Measurements from ENCODE around the gene EFHC1. TPM values are rescaled to one million over a fixed set of nuclear protein-coding genes. Genes with fewer than 3 reads are reported as not detected.

Gene EFHC1
- total and polyA plus RNA-seq, 2 of the 13 experiments (the other 11 are each of a cell fraction or from before 2014, with no cell fraction given): 23.4 to 29.5 TPM

DNA sequence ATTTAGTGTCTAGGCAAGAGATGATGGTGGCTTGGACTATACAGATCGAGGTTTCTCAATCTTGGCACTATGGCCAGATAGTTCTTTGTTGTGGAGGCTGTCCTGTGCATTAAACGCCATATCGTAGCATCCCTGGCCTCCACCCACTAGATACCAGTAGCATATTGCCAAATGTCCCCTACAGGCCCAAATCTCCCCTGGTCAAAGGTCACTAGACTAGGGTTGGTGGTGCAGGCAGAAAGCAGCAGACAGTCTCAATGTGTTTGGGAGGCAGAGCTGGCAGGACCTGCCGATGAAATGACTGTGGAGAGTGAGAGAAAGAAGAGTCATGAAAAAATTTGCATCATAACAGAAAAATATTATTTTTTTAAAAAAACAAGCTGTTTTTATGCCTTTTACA, 93.8 kb downstream of the EFHC1 start:
- no peak overlapping the region for H2AFZ ChIP-seq (ENCODE audit: low read length)
- DNase-seq (ENCODE audit: low spot score): no peak
- H3K4me1 ChIP-seq (ENCODE audit: insufficient read depth, low read length): peaks cover 48% of the 10 kb centered on the region
- BruUV-seq (replicated peaks): no TSS peak
- 97% methylated on average over 4 of the region's 4 CpGs for whole genome bisulfite sequencing (ENCODE audit: low lambda C conversion rate)
- FAIRE-seq: no peak
- ChIA-PET POLR2A (interaction anchor here (4.3 kb wide), 1 partner anchor 31 kb away, joined by 22 read pairs; no protein-coding TSS in a partner anchor), CTCF (ENCODE audit: low intra/inter-chr PET ratio, low total read pairs) (no interaction called here)
- in situ Hi-C loops (cut with HindIII; ENCODE audit: extremely low pct_ligation_motif_present, low pct_unique_long_range_greater_than_20kb): no loop called here
- no peaks in the 10 kb centered on the region for H3K9me3 ChIP-seq (ENCODE audit: low read length)
- H4K20me1 ChIP-seq (ENCODE audit: insufficient read depth, low read length): no peaks in the 10 kb centered on the region
- peaks cover 15% of the 10 kb centered on the region for H3K79me2 ChIP-seq (ENCODE audit: insufficient read depth, low read length)
- H3K4me3 ChIP-seq (replicated peaks in 1 of 3; ENCODE audit: insufficient read depth in 1 of 3, low read depth in 2 of 3, low read length in 3 of 3): no peak overlapping the region
- no peak overlapping the region for H3K9ac ChIP-seq (ENCODE audit: insufficient read depth, low read depth, low read length)
- H3K27me3 ChIP-seq (ENCODE audit: control insufficient read depth in 1 of 2, insufficient read depth in 2 of 2, low read length in 2 of 2): no peaks in the 10 kb centered on the region
- intact Hi-C loops (cut with micrococcal nuclease; ENCODE audit: unreplicated experiment): loop anchor here (2.0 to 10.0 kb wide), 2 partner anchors 93 to 151 kb away; partner anchors contain the start of gene EFHC1
- ATAC-seq: no peak
- H3K36me3 ChIP-seq (replicated peaks in 1 of 2; ENCODE audit: control insufficient read depth in 1 of 2, insufficient read depth in 2 of 2, low read length in 2 of 2): peaks cover 47 to 89% of the 10 kb centered on the region in 2 experiments
- TF ChIP-seq SATB2 (CRISPR knock-in tag; IDR thresholded peaks at IDR 0.05) (no peak), TAF1 (CRISPR knock-in tag; IDR thresholded peaks at IDR 0.05) (no peak), ZNF549 (CRISPR knock-in tag; IDR thresholded peaks at IDR 0.05) (no peak)
- no peak overlapping the region for H3K4me2 ChIP-seq (ENCODE audit: low read depth, low read length)
- no peak overlapping the region for H3K27ac ChIP-seq (ENCODE audit: extremely low read length, insufficient read depth, low read length)

GRCh38 chr6:52514514-52514913, 94.4 kb downstream of the EFHC1 start:
- ATAC-seq (no peak), FAIRE-seq (no peak), DNase-seq (ENCODE audit: low spot score) (no peak)
- no TSS peak for BruUV-seq (replicated peaks)
- intact Hi-C loops (cut with micrococcal nuclease; ENCODE audit: unreplicated experiment) (loop anchor here (2.0 to 10.0 kb wide), 2 partner anchors 94 to 150 kb away; partner anchors contain the start of gene EFHC1), in situ Hi-C loops (cut with HindIII; ENCODE audit: extremely low pct_ligation_motif_present, low pct_unique_long_range_greater_than_20kb) (no loop called here)
- Histone ChIP-seq H3K9me3 (ENCODE audit: low read length) (no peaks in the 10 kb centered on the region), H3K4me3 (replicated peaks in 1 of 3; ENCODE audit: insufficient read depth in 1 of 3, low read depth in 2 of 3, low read length in 3 of 3) (no peak overlapping the region), H3K4me2 (ENCODE audit: low read depth, low read length) (no peak overlapping the region), H3K9ac (ENCODE audit: insufficient read depth, low read depth, low read length) (no peak overlapping the region), H3K4me1 (ENCODE audit: insufficient read depth, low read length) (peaks cover 54% of the 10 kb centered on the region), H4K20me1 (ENCODE audit: insufficient read depth, low read length) (no peaks in the 10 kb centered on the region), H3K27me3 (ENCODE audit: control insufficient read depth in 1 of 2, insufficient read depth in 2 of 2, low read length in 2 of 2) (no peaks in the 10 kb centered on the region), H2AFZ (ENCODE audit: low read length) (no peak overlapping the region), H3K79me2 (ENCODE audit: insufficient read depth, low read length) (peaks cover 22% of the 10 kb centered on the region), H3K36me3 (replicated peaks in 1 of 2; ENCODE audit: control insufficient read depth in 1 of 2, insufficient read depth in 2 of 2, low read length in 2 of 2) (peaks cover 42 to 89% of the 10 kb centered on the region in 2 experiments), H3K27ac (ENCODE audit: extremely low read length, insufficient read depth, low read length) (no peak overlapping the region)
- TF ChIP-seq ZNF709 (CRISPR knock-in tag; IDR thresholded peaks at IDR 0.05) (no peak), MNT (IDR thresholded peaks at IDR 0.05) (no peak), ZNF792 (CRISPR knock-in tag; IDR thresholded peaks at IDR 0.05) (no peak), TBX2 (CRISPR knock-in tag; IDR thresholded peaks at IDR 0.05; ENCODE audit: borderline replicate concordance) (no peak), CSRNP1 (CRISPR knock-in tag; IDR thresholded peaks at IDR 0.05) (no peak), SMAD9 (CRISPR knock-in tag; IDR thresholded peaks at IDR 0.05) (no peak)
- TF ChIP-seq, protein P1, sequence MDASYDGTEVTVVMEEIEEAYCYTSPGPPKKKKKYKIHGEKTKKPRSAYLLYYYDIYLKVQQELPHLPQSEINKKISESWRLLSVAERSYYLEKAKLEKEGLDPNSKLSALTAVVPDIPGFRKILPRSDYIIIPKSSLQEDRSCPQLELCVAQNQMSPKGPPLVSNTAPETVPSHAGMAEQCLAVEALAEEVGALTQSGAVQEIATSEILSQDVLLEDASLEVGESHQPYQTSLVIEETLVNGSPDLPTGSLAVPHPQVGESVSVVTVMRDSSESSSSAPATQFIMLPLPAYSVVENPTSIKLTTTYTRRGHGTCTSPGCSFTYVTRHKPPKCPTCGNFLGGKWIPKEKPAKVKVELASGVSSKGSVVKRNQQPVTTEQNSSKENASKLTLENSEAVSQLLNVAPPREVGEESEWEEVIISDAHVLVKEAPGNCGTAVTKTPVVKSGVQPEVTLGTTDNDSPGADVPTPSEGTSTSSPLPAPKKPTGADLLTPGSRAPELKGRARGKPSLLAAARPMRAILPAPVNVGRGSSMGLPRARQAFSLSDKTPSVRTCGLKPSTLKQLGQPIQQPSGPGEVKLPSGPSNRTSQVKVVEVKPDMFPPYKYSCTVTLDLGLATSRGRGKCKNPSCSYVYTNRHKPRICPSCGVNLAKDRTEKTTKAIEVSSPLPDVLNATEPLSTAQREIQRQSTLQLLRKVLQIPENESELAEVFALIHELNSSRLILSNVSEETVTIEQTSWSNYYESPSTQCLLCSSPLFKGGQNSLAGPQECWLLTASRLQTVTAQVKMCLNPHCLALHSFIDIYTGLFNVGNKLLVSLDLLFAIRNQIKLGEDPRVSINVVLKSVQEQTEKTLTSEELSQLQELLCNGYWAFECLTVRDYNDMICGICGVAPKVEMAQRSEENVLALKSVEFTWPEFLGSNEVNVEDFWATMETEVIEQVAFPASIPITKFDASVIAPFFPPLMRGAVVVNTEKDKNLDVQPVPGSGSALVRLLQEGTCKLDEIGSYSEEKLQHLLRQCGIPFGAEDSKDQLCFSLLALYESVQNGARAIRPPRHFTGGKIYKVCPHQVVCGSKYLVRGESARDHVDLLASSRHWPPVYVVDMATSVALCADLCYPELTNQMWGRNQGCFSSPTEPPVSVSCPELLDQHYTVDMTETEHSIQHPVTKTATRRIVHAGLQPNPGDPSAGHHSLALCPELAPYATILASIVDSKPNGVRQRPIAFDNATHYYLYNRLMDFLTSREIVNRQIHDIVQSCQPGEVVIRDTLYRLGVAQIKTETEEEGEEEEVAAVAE (CRISPR knock-in tag; IDR thresholded peaks at IDR 0.05; ENCODE audit: borderline replicate concordance): no peak
- ChIA-PET POLR2A (interaction anchor here (4.3 kb wide), 1 partner anchor 30 kb away, joined by 22 read pairs; no protein-coding TSS in a partner anchor), CTCF (ENCODE audit: low intra/inter-chr PET ratio, low total read pairs) (no interaction called here)
- 74% methylated on average over 7 of the region's 7 CpGs for WGBS (ENCODE audit: low lambda C conversion rate)
